Mucosa of stomach (tissue), 1 donor: ENCODE results near the gene TEDC2.

ENCODE experiments used
- H3K27me3 ChIP-seq: one replicate; pipeline ENCODE4 v1.7.0; 2013; ENCODE audit warnings: mild to moderate bottlenecking, low read length; ENCODE audit not compliant: control insufficient read depth, insufficient read depth
- H3K36me3 ChIP-seq: one replicate; pipeline ENCODE4 v1.7.0; 2013; ENCODE audit warnings: low read length; ENCODE audit not compliant: control insufficient read depth, insufficient read depth
- H3K4me1 ChIP-seq: one replicate; pipeline ENCODE4 v1.7.0; 2013; ENCODE audit warnings: mild to moderate bottlenecking, low read length; ENCODE audit not compliant: control insufficient read depth, insufficient read depth
- H3K4me3 ChIP-seq: one replicate; pipeline ENCODE4 v1.7.0; 2013; ENCODE audit warnings: low read length
- H3K9ac ChIP-seq: one replicate; pipeline ENCODE4 v1.7.0; 2013; ENCODE audit warnings: mild to moderate bottlenecking, low read length, moderate library complexity
- H3K9me3 ChIP-seq: one replicate; pipeline ENCODE4 v1.7.0; 2013; ENCODE audit warnings: mild to moderate bottlenecking, low read length, moderate library complexity; ENCODE audit not compliant: control insufficient read depth
- donor health status: Pancreatic carcinoma.

The TEDC2 gene

GRCh38 chr16:2507052-2507659 lies 47.2 kb downstream of the TEDC2 start:
- Histone ChIP-seq H3K4me3 (no peak overlapping the region), H3K4me1 (peaks cover 14% of the 10 kb centered on the region), H3K27me3 (no peaks in the 10 kb centered on the region), H3K9ac (no peak overlapping the region), H3K36me3 (no peaks in the 10 kb centered on the region), H3K9me3 (no peaks in the 10 kb centered on the region)

GRCh38 chr16:2507665-2508064 lies 47.8 kb downstream of the TEDC2 start:
- H3K9ac ChIP-seq, result no peak overlapping the region
- H3K36me3 ChIP-seq, result no peaks in the 10 kb centered on the region
- H3K4me3 ChIP-seq, result no peak overlapping the region
- no peaks in the 10 kb centered on the region for H3K27me3 ChIP-seq
- peaks cover 14% of the 10 kb centered on the region for H3K4me1 ChIP-seq
- H3K9me3 ChIP-seq, result no peaks in the 10 kb centered on the region

- H3K4me3 ChIP-seq, result no peak overlapping the region
- peaks cover 17% of the 10 kb centered on the region for H3K4me1 ChIP-seq
- no peak overlapping the region for H3K9ac ChIP-seq
- H3K9me3 ChIP-seq, result no peaks in the 10 kb centered on the region
- H3K36me3 ChIP-seq, result no peaks in the 10 kb centered on the region
- peaks cover 3% of the 10 kb centered on the region for H3K27me3 ChIP-seq
Measured at GRCh38 chr16:2508722-2509400, 49.0 kb downstream of the TEDC2 start.

- Histone ChIP-seq H3K36me3 (no peaks in the 10 kb centered on the region), H3K9ac (peak overlapping the region; percentile 39), H3K4me1 (peaks cover 32% of the 10 kb centered on the region)
Measured at GRCh38 chr16:2511128-2511800, 51.4 kb downstream of the TEDC2 start.

GRCh38 chr16:2511996-2512734 lies 52.3 kb downstream of the TEDC2 start:
- no peak overlapping the region for H3K4me3 ChIP-seq
- no peak overlapping the region for H3K9ac ChIP-seq
- H3K9me3 ChIP-seq, result no peaks in the 10 kb centered on the region
- no peaks in the 10 kb centered on the region for H3K36me3 ChIP-seq
- peaks cover 3% of the 10 kb centered on the region for H3K27me3 ChIP-seq
- peaks cover 41% of the 10 kb centered on the region for H3K4me1 ChIP-seq

More at GRCh38 chr16:2511128-2511800, 51.4 kb downstream of the TEDC2 start:
- Histone ChIP-seq H3K9me3 (no peaks in the 10 kb centered on the region), H3K27me3 (peaks cover 3% of the 10 kb centered on the region), H3K4me3 (no peak overlapping the region)

- peaks cover 3% of the 10 kb centered on the region for H3K27me3 ChIP-seq
- no peaks in the 10 kb centered on the region for H3K36me3 ChIP-seq
- H3K9me3 ChIP-seq, result no peaks in the 10 kb centered on the region
- peaks cover 44% of the 10 kb centered on the region for H3K4me1 ChIP-seq
- peak overlapping the region; percentile 87 for H3K9ac ChIP-seq
- peak overlapping the region; percentile 14 for H3K4me3 ChIP-seq
Measured at GRCh38 chr16:2512735-2513404, 53.0 kb downstream of the TEDC2 start.

GRCh38 chr16:2513405-2514332 lies 53.8 kb downstream of the TEDC2 start, which contains the start of gene ATP6V0C:
ATP6V0C (plus strand) TSS chr16:2513952; CDS start chr16:2514104, 152 bp downstream.
- Histone ChIP-seq H3K9me3 (no peaks in the 10 kb centered on the region), H3K4me3 (peak within 1 kb of the TSS; percentile 81), H3K27me3 (peaks cover 3% of the 10 kb centered on the region), H3K4me1 (peaks cover 52% of the 10 kb centered on the region), H3K36me3 (no peaks in the 10 kb centered on the region), H3K9ac (peak within 1 kb of the TSS; percentile 87)
